ENCODE results near the gene CYP51A1.
"Not testable (repeated sequence)": the region's sequence is repeated elsewhere in the genome, so short reads cannot be mapped to it uniquely, and the experiment has no call there.

CYP51A1 gene

DNA sequence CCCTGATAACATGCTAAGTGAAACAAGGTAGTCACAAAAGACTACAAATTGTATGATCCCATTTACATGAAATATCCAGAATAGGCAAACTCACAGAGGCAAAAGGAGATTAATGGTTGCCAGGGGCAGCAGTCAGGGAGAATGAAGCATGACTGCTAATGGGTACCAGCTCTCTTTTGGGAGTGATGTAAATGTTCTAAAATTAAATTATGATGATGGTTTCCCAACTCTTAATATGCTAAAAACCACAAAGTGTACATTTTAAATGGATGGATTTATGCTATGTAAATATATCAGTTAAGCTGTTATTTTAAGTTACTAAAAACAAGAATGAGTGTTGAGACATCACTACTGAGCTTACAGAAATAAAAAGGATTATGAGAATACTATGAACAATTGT, 12.6 kb downstream of the CYP51A1 start:
- DNase-seq = no peak

DNA sequence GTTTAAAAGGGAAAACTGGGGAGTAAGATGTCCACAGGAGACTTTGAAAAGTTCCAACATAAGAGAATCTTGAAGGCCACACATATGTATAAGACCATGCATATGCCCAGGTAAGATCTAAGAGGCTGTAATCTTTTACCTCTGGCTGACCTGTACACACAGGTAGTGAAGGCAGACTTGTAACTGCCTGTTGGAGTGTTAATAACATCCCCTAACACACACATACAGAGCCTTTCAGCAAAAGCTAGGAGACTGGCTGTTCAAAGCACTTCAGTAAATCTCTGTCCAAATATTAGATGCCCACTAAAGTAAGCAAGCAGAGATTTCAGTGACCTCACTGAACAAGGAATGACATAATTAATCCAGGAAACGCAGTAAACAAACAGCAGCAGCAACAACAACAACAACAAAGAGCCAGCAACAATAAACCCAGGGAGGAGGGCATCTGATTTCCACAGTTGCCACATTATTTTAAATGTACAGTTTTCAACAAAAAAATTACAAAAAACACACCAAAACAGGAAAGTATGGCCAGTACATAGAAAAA, 15.0 kb downstream of the CYP51A1 start:
- no peak for DNase-seq

DNA sequence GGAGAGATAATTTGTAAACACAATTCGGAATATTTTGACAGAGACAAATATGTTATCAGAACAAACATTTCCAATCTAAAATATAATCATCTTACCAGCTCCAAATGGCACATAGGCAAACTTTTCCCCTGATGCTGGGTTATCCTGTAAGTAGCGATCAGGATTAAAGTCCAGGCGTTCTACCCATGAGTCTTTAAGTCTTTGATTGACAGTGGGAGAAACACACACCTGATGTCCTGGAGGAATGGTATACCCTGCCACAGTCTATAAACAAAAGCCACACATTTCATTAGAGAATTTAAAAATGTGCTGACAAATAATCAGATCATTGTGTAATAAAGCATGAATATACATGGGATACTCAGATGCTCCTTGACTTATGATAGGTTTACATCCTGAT, 17.3 kb downstream of the CYP51A1 start:
- DNase-seq = no peak

DNA sequence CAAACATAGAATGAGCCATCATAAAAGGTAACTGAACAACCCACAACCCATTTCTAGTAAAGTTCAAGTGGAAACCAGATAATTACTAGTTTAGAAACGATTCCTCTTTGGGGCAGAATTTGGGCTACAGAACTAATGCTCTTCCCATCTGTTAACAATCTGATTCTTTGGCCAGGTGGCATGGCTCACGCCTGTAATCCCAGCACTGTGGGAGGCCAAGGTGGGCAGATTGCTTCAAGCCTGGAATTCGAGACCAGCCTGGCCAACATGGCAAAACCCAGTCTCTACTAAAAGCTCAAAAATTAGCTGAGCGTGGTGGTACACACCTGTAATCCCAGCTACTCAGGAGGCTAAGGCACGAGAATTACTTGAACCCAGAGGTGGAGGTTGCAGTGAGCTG, 18.5 kb downstream of the CYP51A1 start:
- no peak for DNase-seq

DNA sequence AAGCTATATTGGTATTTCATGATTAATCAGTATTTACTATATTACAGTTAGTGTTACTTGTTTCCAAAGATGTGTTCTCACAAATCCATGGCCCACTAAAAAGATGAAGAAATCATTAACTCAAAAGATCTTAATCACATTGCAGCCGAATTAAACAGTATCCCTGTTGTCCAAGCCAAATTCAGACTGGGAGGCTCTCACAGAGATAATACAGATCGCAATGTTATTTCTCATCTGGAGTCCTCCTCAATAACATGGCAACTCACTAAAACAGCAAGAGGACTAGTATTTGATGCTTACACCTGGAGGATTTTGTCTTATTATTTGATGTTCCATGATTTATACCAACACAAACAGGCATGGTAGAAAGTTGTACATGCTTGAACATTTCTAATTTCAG, 23.4 kb downstream of the CYP51A1 start:
- DNase-seq = no peak

DNA sequence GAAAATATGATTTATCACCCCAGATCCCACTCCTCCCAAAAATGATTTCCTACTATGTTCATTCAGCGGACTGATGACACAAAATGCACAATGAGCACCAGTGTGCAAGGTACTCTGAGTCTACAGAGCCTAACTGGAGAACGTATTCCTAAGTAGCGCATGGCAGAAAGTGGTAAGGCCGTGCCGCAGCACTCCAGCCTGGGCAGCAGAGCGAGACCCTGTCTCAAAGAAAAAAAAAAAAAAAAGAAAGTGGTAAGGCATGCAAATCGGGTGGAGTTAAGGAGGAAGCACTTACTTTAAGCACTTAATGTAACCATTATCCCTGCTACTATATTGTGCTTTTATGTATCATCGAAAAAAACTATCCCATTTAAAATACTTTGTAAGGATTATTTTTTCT, 25.5 kb downstream of the CYP51A1 start:
- no peak for DNase-seq

DNA sequence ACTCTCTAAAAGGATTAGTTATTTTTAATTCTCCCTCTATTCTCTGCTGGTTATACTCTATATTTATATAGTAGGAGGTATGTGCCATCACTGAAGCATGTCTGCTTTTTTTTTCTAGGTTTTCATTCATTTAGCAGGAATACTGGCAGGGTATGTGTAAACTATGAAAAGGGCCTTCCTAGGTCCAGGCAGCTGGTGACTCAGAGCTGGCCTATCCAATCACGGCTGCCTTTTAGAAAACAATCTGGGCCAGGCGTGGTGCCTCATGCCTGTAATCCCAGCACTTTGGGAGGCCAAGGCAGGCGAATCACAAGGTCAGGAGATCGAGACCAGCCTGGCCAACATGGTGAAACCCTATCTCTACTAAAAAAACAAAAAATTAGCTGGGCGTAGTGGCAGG, 31.4 kb downstream of the CYP51A1 start:
- not testable (repeated sequence) for DNase-seq

DNA sequence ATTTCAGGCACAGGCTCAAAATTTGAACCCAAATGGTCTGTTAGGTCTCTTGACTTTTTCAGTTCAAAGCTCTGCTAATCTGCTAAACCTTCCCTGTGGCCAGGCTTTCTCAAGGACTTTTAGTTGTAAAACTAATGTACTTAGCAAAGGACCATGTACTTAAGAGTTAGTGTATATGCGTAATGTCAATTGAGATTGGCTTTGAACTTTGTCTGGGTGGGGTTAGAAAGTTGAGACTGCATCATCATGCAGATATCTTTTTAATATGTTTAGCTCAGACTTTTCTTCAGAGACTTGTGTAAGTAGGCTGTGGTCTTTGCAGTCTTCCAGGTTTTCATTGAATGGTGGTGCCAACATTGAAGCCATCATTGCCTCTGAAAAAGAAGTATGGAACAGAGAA, 33.7 kb downstream of the CYP51A1 start:
- no peak for DNase-seq

DNA sequence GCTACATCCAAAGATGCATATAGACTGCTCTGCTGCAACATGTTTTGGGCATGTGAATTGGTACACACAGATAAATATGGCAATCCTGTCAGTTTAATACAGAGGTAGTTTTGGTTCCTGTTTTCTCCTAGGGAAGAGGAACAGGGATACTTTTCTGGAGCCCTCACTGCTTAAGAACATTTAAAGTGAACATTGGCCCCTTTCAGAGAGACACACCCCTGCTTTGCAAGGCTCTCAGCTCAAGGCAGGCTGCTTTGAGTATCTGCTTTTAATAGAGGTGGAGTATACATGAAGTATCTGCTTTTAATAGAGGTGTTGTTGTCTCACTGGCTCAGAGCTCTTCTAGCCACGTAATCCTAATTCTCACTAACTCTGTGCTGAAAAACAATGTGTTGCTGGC, 38.9 kb downstream of the CYP51A1 start:
- DNase-seq = no peak

DNA sequence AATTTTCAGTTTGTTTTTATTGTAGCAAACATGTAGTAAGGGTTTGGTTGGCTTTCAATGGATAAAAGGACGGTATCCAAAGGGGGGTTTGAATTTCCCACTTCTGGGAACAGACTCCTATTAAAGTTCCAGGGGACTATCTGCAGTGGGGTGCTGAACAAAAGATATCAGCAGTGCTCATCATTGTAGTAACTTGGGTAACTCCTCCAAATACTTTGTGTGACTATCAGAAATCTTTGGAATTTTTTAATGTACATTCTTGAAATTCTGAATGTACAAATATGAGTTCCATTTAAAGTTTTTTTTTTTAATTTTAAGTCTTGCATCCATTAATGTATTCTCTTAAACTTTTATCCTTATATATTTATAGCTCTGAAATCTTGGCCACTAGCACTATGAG, 42.1 kb downstream of the CYP51A1 start:
- no peak for DNase-seq

DNA sequence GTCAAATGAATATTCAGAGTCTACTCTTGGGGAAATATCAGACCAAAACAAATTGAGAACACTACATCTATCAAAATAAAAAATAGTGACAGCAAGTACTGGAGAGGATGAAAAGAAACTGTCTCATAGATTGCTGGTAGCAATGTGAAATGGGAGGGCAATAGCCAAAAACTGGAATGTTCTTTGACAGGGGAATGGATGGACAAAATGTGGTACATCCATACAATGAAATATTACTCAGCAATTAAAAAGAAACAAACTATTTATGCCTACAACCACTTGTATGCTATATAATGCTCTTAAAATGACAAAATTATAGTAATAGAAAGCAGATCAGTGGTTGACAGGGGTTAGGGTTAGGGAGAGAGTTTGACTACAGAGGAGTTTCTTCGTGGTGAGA, 46.0 kb downstream of the CYP51A1 start:
- DNase-seq = no peak

DNA sequence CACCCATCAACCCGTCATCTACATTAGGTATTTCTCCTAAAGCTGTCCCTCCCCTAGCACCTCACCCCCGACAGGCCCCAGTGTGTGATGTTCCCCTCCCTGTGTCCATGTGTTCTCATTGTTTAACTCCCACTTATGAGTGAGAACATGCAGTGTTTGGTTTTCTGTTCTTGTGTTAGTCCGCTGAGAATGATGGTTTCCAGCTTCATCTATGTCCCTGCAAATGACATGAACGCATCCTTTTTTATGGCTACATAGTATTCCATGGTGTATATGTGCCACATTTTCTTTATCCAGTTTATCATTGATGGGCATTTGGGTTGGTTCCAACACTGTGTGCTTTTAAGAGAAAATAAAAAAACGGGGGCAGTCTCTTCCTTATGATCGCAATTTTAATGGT, 50.4 kb downstream of the CYP51A1 start:
- DNase-seq = not testable (repeated sequence)

DNA sequence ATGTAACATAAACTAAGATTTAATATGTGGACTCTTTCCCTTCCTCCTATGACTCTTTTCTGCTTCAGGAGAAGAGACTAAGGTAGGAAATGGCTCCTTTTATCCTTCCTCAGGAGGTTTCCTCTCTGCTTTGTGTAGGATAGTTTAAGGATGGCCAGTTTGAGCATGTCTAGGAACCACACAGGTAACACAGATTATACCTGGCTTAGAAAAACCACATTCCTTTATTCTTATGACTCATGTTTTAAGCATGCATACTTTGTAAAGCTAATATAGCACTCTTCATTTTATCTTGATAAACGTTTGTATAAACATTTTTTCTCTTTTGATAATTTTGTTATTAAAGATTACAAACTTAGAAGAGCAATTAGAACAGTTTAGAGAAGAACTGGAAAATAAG, 57.8 kb downstream of the CYP51A1 start:
- no peak for DNase-seq

DNA sequence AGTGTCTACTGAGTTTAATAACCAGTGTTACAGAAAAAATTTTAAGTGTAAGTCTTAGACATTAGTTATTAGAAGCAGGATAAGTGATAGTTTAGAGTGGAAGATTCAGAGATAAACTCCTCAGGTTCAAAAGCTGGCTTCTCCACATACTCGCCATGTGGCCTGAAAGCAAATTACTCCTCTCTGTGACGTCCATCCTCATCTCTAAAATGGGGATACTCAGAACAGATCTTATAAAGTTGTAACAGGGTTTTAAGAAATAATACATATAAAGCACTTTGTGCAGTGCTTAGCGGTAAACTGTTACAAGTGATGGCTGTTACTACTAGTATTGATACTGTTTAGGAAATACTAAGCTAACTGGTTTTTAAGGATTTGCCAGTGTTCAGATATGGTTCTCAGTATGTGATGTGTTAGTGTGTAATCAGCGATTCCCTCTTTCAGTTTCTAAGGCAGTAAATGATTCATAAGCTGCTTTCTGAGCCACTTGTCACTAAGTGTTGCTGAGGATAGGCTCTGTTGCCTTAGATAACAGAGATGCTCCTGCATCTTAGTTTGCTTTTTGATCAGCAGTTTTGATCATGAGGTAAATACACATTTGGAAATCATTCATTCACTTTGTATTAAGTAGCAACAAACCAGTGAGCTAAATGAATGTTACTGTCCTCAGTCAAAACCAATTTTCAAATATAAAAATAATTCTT, 58.7 kb downstream of the CYP51A1 start:
- no peak for DNase-seq

DNA sequence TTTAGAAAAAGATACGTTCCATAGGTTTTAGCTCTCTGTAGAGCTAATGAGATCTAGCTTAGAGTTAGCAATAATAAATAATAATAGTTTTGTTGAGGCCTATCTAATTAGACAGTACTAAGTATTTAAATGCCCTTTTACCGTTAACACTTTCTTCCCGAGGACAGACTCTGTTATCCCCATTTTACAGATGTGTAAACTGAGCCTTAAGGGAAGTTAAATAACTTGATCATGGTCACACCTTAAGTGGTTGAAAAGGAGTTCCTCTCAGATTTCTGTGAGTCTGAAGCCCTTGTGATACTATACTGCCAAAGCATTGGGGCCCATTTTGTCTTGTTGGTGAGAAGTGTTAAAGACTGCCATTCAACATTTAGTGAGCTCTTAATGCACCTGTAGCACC, 61.6 kb downstream of the CYP51A1 start:
- DNase-seq = no peak

DNA sequence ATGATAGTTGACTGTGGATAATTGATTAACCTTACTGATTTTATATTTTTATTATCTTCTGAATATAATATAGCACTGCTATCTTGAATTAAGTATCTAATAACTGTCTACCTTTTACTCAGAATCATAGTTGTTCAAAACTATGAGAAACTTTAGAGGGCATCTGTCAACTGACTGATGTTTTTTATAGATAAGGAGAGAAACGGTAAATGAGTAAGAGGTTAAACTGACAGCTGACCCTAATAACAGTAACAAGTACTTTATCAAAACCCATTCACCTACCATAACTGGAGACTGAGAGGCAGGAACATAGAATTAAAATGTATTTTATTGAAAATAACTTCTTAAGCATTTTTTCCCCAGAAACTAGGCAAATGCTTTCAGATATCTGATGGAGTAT, 62.2 kb downstream of the CYP51A1 start:
- no peak for DNase-seq

DNA sequence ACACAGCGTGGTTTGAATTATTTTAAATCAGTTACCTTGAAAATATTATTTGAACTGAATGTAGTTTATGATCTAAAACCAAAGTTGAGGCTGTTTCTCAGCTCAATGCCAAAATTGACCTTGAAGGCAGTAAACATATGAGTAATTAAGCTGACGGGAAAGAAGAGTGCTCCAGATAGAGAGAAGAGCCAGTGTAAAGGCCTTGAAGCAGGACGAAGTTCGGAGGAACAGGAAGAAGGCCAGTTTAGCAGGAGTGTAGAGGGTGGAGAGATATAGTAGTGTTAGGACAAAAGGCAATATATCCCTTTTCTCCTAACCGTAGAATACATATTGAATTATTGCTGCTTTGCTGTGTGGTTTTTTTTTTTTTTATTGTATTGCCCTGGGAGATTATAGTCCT, 63.2 kb downstream of the CYP51A1 start:
- DNase-seq = no peak

DNA sequence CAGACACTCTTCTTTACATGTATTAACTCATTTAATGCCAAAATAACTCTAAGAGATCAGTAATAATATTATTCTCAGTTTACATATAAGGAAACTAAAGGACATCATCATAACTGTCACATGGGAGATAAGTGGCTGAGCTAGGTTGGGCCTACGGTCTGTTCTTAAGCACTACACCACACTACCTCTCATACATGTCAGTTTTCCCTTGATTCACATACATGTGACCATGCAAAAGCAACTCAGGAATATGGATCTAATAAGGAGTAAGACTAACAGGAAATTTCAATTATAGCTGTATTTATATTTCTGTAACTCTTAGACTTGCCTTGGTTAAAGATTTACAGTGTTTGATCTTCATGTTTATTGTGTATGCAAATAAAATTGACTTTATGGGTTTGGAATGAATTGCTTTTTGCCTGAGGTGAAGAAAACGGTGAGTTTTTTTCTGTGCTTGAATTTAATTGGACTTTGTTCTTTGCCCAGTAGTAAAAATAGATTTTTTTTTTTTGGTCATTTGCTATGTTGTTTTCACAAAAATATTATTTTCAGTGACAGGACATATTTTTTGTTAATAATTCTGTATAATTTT, 69.7 kb downstream of the CYP51A1 start:
- DNase-seq = no peak

All from right forelimb (tissue), 1 donor.